ENCODE results near the gene DISC1. TPM values are rescaled to one million over a fixed set of nuclear protein-coding genes. Genes with fewer than 3 reads are reported as not detected.

Gene DISC1
- total and polyA plus RNA-seq, 2 of the 13 experiments (the other 11 are each of a cell fraction or from before 2014, with no cell fraction given) = 4.2 to 4.6 TPM

DNA sequence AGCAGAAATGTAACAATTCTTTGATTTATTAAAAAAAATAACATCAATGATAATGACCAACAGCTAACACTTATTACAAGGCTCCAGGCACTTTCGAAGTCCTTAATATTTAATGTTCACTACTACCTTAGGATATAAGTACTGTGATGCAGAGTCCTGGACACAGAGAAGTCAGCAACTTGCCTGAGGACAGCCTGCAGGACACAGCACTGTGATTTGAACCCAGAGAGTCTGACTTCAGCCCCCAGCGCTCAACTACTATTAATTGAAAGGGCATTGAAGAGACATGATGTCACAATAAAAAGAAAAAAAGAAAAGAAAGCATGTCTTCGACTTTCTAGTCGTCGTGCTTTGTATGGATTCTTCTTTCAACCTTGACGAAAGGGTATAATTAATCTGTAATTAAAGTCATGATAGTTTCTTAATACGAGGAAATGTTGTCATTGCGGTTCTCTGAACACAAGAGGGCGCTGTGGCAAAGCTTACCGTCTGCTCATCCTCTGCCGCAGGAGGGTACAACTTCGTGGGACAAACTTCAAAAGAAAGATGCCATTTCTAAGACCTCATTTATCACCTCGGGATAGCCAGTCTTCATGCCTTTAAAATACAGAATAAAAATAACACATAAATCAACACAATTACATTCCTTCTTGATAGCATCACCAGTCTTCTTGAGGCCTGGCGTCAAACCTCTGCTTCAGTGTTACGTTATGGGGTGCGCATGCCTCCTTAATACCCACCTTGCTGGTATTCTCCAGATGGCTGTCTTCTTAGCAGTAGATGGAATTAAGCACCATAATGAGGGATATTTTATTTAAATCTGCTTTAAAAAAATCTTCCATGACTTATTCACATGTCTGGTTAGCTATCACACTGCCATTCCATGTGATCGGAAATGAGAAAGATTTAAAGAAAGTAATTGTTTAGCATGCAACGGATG lies 240.1 kb downstream of the DISC1 start:
- FAIRE-seq = peak; percentile 70
- no peak overlapping the region for H2AFZ ChIP-seq (ENCODE audit: low read length)
- no peaks in the 10 kb centered on the region for H3K36me3 ChIP-seq (replicated peaks in 1 of 2; ENCODE audit: control insufficient read depth in 1 of 2, insufficient read depth in 2 of 2, low read length in 2 of 2)
- no peaks in the 10 kb centered on the region for H4K20me1 ChIP-seq (ENCODE audit: insufficient read depth, low read length)
- peak; percentile 67; the same call in 1 of the 2 replicates for TF ChIP-seq RAD21 (CRISPR knock-in tag; IDR thresholded peaks at IDR 0.05)
- no peak for TF ChIP-seq NR1H2 (CRISPR knock-in tag; IDR thresholded peaks at IDR 0.05; ENCODE audit: borderline replicate concordance, low read depth)
- peak; percentile 66 for TF ChIP-seq SMC3 (IDR thresholded peaks at IDR 0.05; ENCODE audit: low read length)
- TF ChIP-seq, protein P1, sequence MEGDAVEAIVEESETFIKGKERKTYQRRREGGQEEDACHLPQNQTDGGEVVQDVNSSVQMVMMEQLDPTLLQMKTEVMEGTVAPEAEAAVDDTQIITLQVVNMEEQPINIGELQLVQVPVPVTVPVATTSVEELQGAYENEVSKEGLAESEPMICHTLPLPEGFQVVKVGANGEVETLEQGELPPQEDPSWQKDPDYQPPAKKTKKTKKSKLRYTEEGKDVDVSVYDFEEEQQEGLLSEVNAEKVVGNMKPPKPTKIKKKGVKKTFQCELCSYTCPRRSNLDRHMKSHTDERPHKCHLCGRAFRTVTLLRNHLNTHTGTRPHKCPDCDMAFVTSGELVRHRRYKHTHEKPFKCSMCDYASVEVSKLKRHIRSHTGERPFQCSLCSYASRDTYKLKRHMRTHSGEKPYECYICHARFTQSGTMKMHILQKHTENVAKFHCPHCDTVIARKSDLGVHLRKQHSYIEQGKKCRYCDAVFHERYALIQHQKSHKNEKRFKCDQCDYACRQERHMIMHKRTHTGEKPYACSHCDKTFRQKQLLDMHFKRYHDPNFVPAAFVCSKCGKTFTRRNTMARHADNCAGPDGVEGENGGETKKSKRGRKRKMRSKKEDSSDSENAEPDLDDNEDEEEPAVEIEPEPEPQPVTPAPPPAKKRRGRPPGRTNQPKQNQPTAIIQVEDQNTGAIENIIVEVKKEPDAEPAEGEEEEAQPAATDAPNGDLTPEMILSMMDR (CRISPR knock-in tag; IDR thresholded peaks at IDR 0.05) = peak; percentile 81
- TF ChIP-seq STAG1 (CRISPR knock-in tag; IDR thresholded peaks at IDR 0.05) = peak; percentile 84
- TF ChIP-seq, protein P2, sequence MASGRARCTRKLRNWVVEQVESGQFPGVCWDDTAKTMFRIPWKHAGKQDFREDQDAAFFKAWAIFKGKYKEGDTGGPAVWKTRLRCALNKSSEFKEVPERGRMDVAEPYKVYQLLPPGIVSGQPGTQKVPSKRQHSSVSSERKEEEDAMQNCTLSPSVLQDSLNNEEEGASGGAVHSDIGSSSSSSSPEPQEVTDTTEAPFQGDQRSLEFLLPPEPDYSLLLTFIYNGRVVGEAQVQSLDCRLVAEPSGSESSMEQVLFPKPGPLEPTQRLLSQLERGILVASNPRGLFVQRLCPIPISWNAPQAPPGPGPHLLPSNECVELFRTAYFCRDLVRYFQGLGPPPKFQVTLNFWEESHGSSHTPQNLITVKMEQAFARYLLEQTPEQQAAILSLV (CRISPR knock-in tag; IDR thresholded peaks at IDR 0.05; ENCODE audit: borderline replicate concordance) = no peak
- no peak for TF ChIP-seq ZNF562 (CRISPR knock-in tag; IDR thresholded peaks at IDR 0.05; ENCODE audit: borderline replicate concordance)
- no peak for TF ChIP-seq ZNF367 (CRISPR knock-in tag; IDR thresholded peaks at IDR 0.05; ENCODE audit: borderline replicate concordance)
- TF ChIP-seq ZNF292 (CRISPR knock-in tag; IDR thresholded peaks at IDR 0.05; ENCODE audit: borderline replicate concordance, low read depth) = no peak
- no peaks in the 10 kb centered on the region for H3K9me3 ChIP-seq (ENCODE audit: low read length)
- WGBS (ENCODE audit: low lambda C conversion rate) = 37% methylated on average over 18 of the region's 18 CpGs
- ChIA-PET CTCF (ENCODE audit: low intra/inter-chr PET ratio, low total read pairs) (no interaction called here), POLR2A (no interaction called here)
- no peaks in the 10 kb centered on the region; a peak in 1 of 5 replicates for H3K27me3 ChIP-seq (ENCODE audit: control insufficient read depth in 1 of 2, insufficient read depth in 2 of 2, low read length in 2 of 2)
- no TSS peak for BruUV-seq (replicated peaks)
- H3K4me2 ChIP-seq (ENCODE audit: low read depth, low read length) = no peak overlapping the region
- intact Hi-C loops (cut with micrococcal nuclease; ENCODE audit: unreplicated experiment) = loop anchor here (10.0 kb wide), 2 partner anchors 118 to 768 kb away; partner anchors contain the start of gene SIPA1L2
- no peak overlapping the region for H3K27ac ChIP-seq (ENCODE audit: extremely low read length, insufficient read depth, low read length)
- H3K79me2 ChIP-seq (ENCODE audit: insufficient read depth, low read length) = no peaks in the 10 kb centered on the region
- in situ Hi-C loops (cut with HindIII; ENCODE audit: extremely low pct_ligation_motif_present, low pct_unique_long_range_greater_than_20kb) = loop anchor here (25.0 kb wide), 2 partner anchors 1096 to 1371 kb away; partner anchors contain the start of gene NTPCR
- H3K9ac ChIP-seq (ENCODE audit: insufficient read depth, low read depth, low read length) = no peak overlapping the region
- H3K4me3 ChIP-seq (replicated peaks in 1 of 3; ENCODE audit: insufficient read depth in 1 of 3, low read depth in 2 of 3, low read length in 3 of 3) = no peak overlapping the region
- H3K4me1 ChIP-seq (ENCODE audit: insufficient read depth, low read length) = no peaks in the 10 kb centered on the region
- ATAC-seq = peak; percentile 38; the same call in 1 of the 3 replicates
- peak; percentile 36 for DNase-seq (ENCODE audit: low spot score)
